ENCODE results near the gene CCN2. TPM values are rescaled to one million over a fixed set of nuclear protein-coding genes. Genes with fewer than 3 reads are reported as not detected.

Gene CCN2
- total RNA-seq, 2 donors from 2014 or later, result 821 to 1,207 TPM

DNA sequence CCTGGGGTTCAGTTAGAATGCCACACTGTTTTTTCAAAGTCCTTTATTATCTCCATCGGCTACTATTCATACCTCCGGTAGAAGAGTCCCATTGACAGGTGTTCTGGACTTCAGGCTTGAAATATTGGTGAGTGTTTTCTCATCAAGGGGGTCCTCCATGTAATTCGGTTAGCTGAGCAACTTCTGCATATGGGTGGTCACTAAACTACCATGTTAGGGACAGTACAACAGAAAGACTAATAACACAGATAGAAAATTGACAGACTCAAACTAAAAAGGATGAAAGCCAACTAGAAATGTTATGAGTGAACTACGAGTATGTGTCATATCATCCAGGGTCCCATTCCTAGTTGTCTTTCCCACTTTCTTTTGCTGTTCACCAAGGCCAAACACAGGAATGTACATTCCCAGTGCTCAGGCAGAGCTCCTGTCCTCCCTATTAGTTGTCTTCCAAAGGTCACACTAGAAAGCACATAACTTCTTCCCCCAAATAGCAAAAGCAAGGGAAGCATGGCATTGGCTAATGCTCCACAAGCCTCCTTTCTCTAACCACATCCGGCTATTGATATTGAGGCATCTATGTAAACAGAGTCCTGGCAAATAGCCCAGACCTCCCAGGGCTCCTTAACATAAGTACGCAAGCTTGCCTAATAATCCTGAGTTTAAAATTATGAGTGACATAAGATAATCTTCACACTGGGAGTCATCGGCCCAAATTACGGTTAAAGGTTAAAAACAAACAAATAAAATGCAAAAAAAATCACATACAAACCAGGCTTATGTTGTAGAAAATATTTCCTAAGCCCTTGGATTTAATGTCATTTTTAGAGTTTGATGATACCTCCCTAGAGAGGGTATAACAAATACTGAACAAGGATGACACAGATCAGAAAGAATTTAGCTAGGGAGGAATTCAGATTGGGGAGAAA, 13.2 kb downstream of the CCN2 start:
- Histone ChIP-seq H3K9me3 (no peaks in the 10 kb centered on the region), H3K27me3 (replicated peaks; ENCODE audit: insufficient read depth) (no peaks in the 10 kb centered on the region), H3K4me1 (ENCODE audit: control insufficient read depth in 1 of 2, low read depth in 2 of 2) (no peaks in the 10 kb centered on the region), H3K36me3 (no peaks in the 10 kb centered on the region), H3K4me3 (no peak overlapping the region), H3K27ac (no peak overlapping the region)
- TF ChIP-seq, protein P1, sequence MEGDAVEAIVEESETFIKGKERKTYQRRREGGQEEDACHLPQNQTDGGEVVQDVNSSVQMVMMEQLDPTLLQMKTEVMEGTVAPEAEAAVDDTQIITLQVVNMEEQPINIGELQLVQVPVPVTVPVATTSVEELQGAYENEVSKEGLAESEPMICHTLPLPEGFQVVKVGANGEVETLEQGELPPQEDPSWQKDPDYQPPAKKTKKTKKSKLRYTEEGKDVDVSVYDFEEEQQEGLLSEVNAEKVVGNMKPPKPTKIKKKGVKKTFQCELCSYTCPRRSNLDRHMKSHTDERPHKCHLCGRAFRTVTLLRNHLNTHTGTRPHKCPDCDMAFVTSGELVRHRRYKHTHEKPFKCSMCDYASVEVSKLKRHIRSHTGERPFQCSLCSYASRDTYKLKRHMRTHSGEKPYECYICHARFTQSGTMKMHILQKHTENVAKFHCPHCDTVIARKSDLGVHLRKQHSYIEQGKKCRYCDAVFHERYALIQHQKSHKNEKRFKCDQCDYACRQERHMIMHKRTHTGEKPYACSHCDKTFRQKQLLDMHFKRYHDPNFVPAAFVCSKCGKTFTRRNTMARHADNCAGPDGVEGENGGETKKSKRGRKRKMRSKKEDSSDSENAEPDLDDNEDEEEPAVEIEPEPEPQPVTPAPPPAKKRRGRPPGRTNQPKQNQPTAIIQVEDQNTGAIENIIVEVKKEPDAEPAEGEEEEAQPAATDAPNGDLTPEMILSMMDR (IDR thresholded peaks at IDR 0.05), result no peak
- no peak for DNase-seq (ENCODE audit: low spot score)
- ATAC-seq (ENCODE audit: insufficient number of reproducible peaks, low FRiP score, low read depth), result no peak

DNA sequence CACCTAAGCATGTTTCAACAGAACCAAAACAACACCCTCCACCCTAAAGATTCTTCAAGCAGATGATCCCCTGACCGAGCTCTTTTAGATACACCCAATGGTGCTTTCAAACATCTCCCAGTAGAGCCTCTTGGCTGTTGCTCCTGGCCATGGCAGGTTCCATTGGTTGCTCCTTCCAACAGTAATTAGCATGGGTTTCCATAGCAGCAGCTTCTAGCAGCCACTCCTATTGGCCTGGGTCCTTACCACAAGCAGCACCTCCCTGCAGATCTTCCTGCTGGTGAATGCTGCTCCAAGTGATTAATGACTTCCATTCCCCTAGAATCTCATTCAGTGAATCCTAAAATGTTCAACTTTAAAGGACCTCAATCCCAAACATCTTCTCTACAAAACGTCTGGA, 13.9 kb downstream of the CCN2 start:
- no peak overlapping the region for H3K4me3 ChIP-seq
- H3K36me3 ChIP-seq, result no peaks in the 10 kb centered on the region
- H3K27ac ChIP-seq, result no peak overlapping the region
- no peaks in the 10 kb centered on the region for H3K27me3 ChIP-seq (replicated peaks; ENCODE audit: insufficient read depth)
- DNase-seq (ENCODE audit: low spot score) (no peak), ATAC-seq (ENCODE audit: insufficient number of reproducible peaks, low FRiP score, low read depth) (no peak)
- no peaks in the 10 kb centered on the region for H3K4me1 ChIP-seq (ENCODE audit: control insufficient read depth in 1 of 2, low read depth in 2 of 2)
- H3K9me3 ChIP-seq, result no peaks in the 10 kb centered on the region
- TF ChIP-seq, protein P1 (IDR thresholded peaks at IDR 0.05), result no peak

DNA sequence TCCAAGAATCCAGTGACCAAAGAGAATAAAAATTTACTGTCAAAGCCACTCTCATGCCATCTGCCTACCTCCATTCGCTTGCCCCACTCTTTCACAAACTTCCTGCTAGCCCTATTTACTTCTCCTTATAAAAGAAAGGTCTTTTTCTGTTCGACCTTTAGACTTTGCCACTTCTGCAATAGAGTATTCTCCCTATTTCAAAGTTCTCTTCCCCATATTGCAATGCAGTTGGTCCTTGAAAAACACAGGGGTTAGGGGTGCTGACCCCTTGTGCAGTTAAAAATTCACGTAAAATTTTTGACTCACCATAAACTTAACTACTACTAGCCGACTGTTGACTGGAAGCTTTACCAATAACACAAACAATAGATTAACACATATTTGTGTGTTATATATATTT, 15.0 kb downstream of the CCN2 start:
- ATAC-seq (ENCODE audit: insufficient number of reproducible peaks, low FRiP score, low read depth) (no peak), DNase-seq (ENCODE audit: low spot score) (no peak)
- Histone ChIP-seq H3K9me3 (no peaks in the 10 kb centered on the region), H3K4me3 (no peak overlapping the region), H3K36me3 (no peaks in the 10 kb centered on the region), H3K4me1 (ENCODE audit: control insufficient read depth in 1 of 2, low read depth in 2 of 2) (peaks cover 0 to 6% of the 10 kb centered on the region in 2 donors), H3K27me3 (replicated peaks; ENCODE audit: insufficient read depth) (no peaks in the 10 kb centered on the region), H3K27ac (no peak overlapping the region)
- TF ChIP-seq, protein P1 (IDR thresholded peaks at IDR 0.05), result no peak

DNA sequence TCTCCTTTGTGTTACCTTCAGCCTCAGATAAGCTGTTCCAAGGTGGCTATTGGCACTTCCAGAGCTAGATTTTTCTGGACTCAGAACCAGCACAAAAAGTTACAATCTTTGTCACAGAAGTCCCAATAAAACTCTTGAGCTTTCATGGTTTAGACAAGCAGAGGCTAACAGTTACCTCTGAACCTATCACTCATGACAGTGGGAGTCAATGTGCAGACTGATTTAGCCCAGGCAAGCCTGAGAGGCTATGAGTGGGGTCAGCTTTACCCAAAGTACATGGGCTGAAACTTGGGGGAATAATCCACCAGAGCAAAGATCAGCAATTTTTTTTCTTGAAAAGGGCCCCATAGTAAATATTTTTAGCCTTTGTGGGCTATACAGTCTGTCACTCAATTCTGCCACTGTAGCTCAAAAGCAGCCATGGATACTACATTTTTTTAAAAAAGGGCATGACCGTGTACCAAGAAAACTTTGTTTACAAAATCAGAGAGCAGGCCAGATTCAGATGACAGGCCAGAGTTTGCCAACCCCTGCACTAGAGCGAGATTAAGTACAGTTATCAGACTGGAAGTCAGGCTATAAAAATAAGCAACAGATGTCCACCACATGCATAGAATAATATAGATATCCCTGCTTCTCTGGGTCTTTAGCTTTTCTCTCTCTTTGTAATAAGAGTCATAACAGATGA, 20.0 kb downstream of the CCN2 start:
- Histone ChIP-seq H3K4me3 (no peak overlapping the region), H3K27ac (no peak overlapping the region), H3K9me3 (no peaks in the 10 kb centered on the region), H3K36me3 (no peaks in the 10 kb centered on the region), H3K4me1 (ENCODE audit: control insufficient read depth in 1 of 2, low read depth in 2 of 2) (peaks cover 0 to 12% of the 10 kb centered on the region in 2 donors), H3K27me3 (replicated peaks; ENCODE audit: insufficient read depth) (no peaks in the 10 kb centered on the region)
- TF ChIP-seq, protein P1 (IDR thresholded peaks at IDR 0.05), result no peak
- ATAC-seq (ENCODE audit: insufficient number of reproducible peaks, low FRiP score, low read depth) (no peak), DNase-seq (ENCODE audit: low spot score) (no peak)

DNA sequence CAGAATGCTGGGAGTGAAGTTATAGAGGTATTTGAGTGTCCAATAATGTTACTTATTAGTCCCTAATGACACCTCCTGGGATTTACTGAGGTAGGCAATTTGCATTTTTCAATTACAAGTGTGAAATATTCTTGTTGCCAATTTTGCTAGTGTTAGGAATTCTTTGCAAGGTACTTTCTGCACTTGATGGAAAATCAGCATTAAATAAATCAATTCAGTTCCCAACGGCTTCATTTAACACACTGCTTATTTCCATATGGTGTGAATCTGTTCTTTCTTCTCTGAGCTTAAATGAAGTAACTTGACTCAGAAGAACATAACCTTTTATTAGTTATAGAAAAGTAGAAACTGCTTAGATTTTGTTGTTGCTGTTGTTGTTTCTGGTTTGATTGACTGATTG, 21.2 kb downstream of the CCN2 start:
- H3K27ac ChIP-seq, result no peak overlapping the region
- no peak overlapping the region for H3K4me3 ChIP-seq
- ATAC-seq (ENCODE audit: insufficient number of reproducible peaks, low FRiP score, low read depth) (no peak), DNase-seq (ENCODE audit: low spot score) (no peak)
- H3K4me1 ChIP-seq (ENCODE audit: control insufficient read depth in 1 of 2, low read depth in 2 of 2), result peaks cover 0 to 25% of the 10 kb centered on the region in 2 donors
- no peaks in the 10 kb centered on the region for H3K36me3 ChIP-seq
- no peaks in the 10 kb centered on the region for H3K9me3 ChIP-seq
- no peaks in the 10 kb centered on the region for H3K27me3 ChIP-seq (replicated peaks; ENCODE audit: insufficient read depth)
- TF ChIP-seq, protein P1 (IDR thresholded peaks at IDR 0.05), result no peak
